Aorta (tissue), 5 donors: ENCODE data around the gene SRP68. TPM values are rescaled to one million over a fixed set of nuclear protein-coding genes. Genes with fewer than 3 reads are reported as not detected.
A peak's percentile ranks its signal among the peaks of the same experiment; 100 is the strongest.

Experiments
- ATAC-seq: fragments of 200-7000 bp; cut with Tn5 transposase; one replicate; pipeline ENCODE4 v1.9.1; 2022; ENCODE audit warnings: moderate library complexity; ENCODE audit not compliant: low FRiP score
- DNase-seq, 2 donors: peaks; one replicate each; pipeline ENCODE4 v3.0.0-alpha.2; 2020
- H3K27ac ChIP-seq, 2 donors: one replicate each; pipeline ENCODE4 v1.5.1; 2013; ENCODE audit warnings: low read length in 2 of 2, mild to moderate bottlenecking in 2 of 2, moderate library complexity in 2 of 2, control low read depth in 1 of 2, inconsistent platforms in 1 of 2, low read depth in 1 of 2
- H3K27me3 ChIP-seq, 2 donors: one replicate each; pipeline ENCODE4 v1.6.1; 2013; ENCODE audit warnings: control low read depth in 1 of 2, low read length in 1 of 2, mild to moderate bottlenecking in 1 of 2, moderate library complexity in 1 of 2; ENCODE audit not compliant: insufficient read depth in 2 of 2, control insufficient read depth in 1 of 2
- H3K36me3 ChIP-seq, 2 donors: one replicate each; pipeline ENCODE4 v1.6.1; 2013; ENCODE audit warnings: control low read depth in 1 of 2, low read length in 1 of 2, mild to moderate bottlenecking in 1 of 2; ENCODE audit not compliant: insufficient read depth in 2 of 2, control insufficient read depth in 1 of 2
- H3K4me1 ChIP-seq, 2 donors: one replicate each; pipeline ENCODE4 v1.6.1; 2013; ENCODE audit warnings: low read length in 2 of 2, control low read depth in 1 of 2, mild to moderate bottlenecking in 1 of 2, moderate library complexity in 1 of 2; ENCODE audit not compliant: insufficient read depth in 2 of 2, control insufficient read depth in 1 of 2
- H3K4me3 ChIP-seq, 2 donors: one replicate each; pipeline ENCODE4 v1.5.1; 2013; ENCODE audit warnings: low read length in 2 of 2, control low read depth in 1 of 2, mild to moderate bottlenecking in 1 of 2
- H3K9me3 ChIP-seq: one replicate; pipeline ENCODE4 v1.6.1; 2013; ENCODE audit warnings: mild to moderate bottlenecking, low read length; ENCODE audit not compliant: control insufficient read depth
- WGBS, 2 donors: extraction: QIAGEN DNeasy Blood & Tissue Kit; methylation state at CpG; one replicate each; pipeline ENCODE4 v1.1.7; 2013; 5-methylcytosine and 5-hydroxymethylcytosine counted together
- intact Hi-C, 2 donors: fragments of 100-400 bp; cut with DNase I; formaldehyde crosslinking; loops; one replicate each; pipeline versions ENCODE4 v1.14.2 to v1.15.0; 2022
- polyA plus RNA-seq, 2 donors: library from polyadenylated mRNA; stranded (reverse); fragments of 200-250 nt; gene quantifications; one replicate each; pipeline ENCODE4 v1.2.3, GENCODE V29; 2013
- total RNA-seq, 2 donors: library from RNA; stranded (reverse); fragmentation: NEBNext Ultra II Directional; extraction: Animal tissue kit (Norgen Biotek cat#: 25700); gene quantifications; one replicate each; pipeline ENCODE4 v1.2.1, GENCODE V29; 2021
- donor health status: healthy with polysubstance abuse.
- donor health status: Bipolar disorder and iron deficiency.
- donor health status: DM: no; HTN: no; CAD: no.
- donor health status: DM: no; HTN: no; CAD: no.
- donor health status: DM: yes; HTN: yes; CAD: no.

The SRP68 gene
- total and polyA plus RNA-seq, 4 donors, result 35.1 to 60.9 (median 49.7) TPM

DNA sequence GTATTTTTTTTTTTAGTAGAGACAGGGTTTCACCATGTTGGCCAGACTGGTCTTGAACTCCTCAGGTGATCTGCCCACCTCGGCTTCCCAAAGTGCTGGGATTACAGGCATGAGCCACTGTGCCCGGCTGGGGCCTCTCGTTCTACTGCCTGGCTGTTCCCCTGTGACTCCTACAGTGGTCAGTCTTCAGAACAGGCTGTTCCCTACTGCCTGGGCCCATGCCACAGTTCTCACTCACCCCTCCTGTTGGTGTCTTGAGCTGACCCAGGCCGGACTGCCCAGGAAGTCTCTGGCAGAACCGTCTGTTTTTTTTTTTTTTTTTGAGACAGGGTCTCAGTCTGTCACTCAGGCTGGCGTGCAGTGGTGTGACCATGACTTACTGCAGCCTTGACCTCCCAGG is 68.4 kb downstream of the SRP68 start:
- Histone ChIP-seq H3K4me1 (no peaks in the 10 kb centered on the region), H3K27me3 (no peaks in the 10 kb centered on the region), H3K36me3 (peaks cover 0 to 1% of the 10 kb centered on the region in 2 donors), H3K9me3 (no peaks in the 10 kb centered on the region), H3K27ac (no peak overlapping the region), H3K4me3 (no peak overlapping the region)
- no peak for ATAC-seq
- intact Hi-C loops, result loop anchor here (2.0 to 5.0 kb wide), 2 partner anchors 97 to 99 kb away; partner anchors contain the start of gene MRPL38 (in 1 of the 2)
- 46 to 81% methylated on average over 6 of the region's 6 CpGs for WGBS, 2 donors
- DNase-seq, result no peak

DNA sequence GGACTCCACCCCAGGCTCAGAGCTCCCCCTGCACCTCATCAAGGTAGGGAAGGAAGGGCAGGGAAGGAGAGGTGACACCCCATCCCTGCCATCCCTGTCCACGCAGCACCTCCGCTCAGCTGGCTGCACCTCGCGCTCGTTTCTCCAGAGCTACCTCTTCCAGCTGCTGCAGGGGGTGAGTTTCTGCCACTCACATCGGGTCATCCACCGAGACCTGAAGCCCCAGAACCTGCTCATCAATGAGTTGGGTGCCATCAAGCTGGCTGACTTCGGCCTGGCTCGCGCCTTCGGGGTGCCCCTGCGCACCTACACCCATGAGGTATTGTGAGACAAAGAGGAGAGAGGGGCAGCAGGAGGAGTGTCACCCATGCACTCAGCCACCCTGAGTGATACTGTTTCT is 70.2 kb downstream of the SRP68 start:
- no peak for ATAC-seq
- Histone ChIP-seq H3K27ac (no peak overlapping the region), H3K36me3 (peaks cover 0 to 1% of the 10 kb centered on the region in 2 donors), H3K9me3 (no peaks in the 10 kb centered on the region), H3K27me3 (no peaks in the 10 kb centered on the region), H3K4me3 (no peak overlapping the region), H3K4me1 (no peaks in the 10 kb centered on the region)
- DNase-seq, result no peak
- 95 to 96% methylated on average over 12 of the region's 12 CpGs for WGBS, 2 donors
- intact Hi-C loops, result loop anchor here in 1 of 2 donors (5.0 kb wide), 1 partner anchor 95 kb away; no protein-coding TSS in a partner anchor

DNA sequence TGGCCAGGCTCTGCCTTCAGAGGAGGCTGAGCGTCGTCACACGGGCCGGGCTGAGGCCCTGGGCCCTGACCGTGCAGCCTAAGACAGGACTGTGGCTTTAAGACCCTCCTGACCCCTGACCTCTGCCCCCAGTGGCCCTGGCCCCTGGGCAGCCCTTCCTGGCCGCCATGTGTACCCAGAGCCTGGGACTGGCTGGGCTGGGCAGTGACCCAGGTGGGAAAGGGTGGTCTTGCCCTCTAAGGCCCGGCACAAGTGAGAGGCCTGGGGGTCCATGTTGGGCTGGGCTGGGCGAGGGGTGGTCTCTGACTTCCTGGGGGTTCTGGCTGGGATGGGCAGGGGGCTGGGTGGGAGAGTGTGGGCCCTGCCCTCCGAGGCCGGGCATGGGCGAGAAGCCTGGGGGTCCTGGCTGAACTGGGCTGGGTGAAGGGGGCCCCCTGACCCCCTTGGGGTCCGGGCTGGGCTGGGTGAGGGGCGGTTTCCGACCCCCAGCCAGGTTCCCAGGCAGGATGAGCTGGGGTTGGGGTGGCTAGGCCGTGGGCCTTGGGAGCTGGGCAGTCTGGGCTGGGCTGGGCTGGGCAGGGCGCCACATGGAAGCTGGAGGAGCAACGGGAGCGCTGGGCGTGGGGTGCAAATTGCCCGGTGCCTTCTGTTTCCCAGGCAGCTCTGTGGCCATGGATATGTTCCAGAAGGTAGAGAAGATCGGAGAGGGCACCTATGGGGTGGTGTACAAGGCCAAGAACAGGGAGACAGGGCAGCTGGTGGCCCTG is 71.4 kb downstream of the SRP68 start, which contains the start of gene CDK3:
TSS of gene CDK3 (plus strand) at position 101 of the 767 bp plus-strand sequence. CDS start at position 672, 571 bp downstream.
- no peaks in the 10 kb centered on the region for H3K27me3 ChIP-seq
- no peak within 1 kb of the TSS for H3K27ac ChIP-seq
- ATAC-seq (no peak), DNase-seq (no peak)
- H3K4me1 ChIP-seq, result no peaks in the 10 kb centered on the region
- H3K9me3 ChIP-seq, result no peaks in the 10 kb centered on the region
- 82 to 88% methylated on average over 19 to 21 of the region's 21 CpGs for WGBS, 2 donors
- intact Hi-C loops, result loop anchor here in 1 of 2 donors (5.0 kb wide), 1 partner anchor 94 kb away; no protein-coding TSS in a partner anchor
- no peak within 1 kb of the TSS for H3K4me3 ChIP-seq
- H3K36me3 ChIP-seq, result peaks cover 0 to 1% of the 10 kb centered on the region in 2 donors

DNA sequence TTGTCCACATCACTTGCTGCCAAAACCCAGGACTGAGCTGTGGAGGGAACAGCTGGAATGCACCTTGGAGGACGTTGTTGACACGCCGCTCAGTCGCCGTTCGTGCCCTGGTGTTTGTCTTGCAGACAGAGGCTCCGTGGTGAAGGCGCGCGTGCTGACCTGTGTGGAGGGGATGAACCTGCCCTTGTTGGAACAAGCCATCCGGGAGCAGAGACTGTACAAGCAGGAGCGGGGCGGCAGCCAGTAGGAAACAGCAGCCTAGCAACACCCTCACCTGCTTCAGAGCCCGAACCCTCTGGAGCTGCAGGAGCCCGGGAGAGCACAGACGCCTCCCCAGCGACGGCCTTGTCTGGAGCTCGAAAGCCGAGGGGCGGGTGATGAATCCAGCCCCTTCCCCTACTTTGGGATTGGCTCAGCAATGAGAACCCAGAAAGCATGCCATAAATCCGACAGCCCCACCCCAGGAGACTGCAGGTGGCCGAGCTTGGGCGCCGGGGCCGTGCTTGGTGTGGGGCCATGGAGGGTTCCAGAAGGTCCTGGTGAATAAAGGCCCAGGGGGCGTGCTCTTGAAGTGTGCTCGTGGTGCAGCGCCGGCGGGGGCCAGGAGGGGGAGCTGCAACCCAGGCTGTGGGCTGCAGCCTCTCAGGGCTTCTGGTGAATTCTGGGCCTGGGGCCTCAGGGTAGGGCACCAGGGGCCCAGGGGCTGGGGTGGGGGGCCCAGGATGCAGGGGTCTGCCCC is 72.1 kb downstream of the SRP68 start:
- Histone ChIP-seq H3K27me3 (no peaks in the 10 kb centered on the region), H3K4me3 (no peak overlapping the region), H3K4me1 (no peaks in the 10 kb centered on the region), H3K9me3 (no peaks in the 10 kb centered on the region), H3K36me3 (peaks cover 0 to 1% of the 10 kb centered on the region in 2 donors), H3K27ac (no peak overlapping the region)
- intact Hi-C loops, result loop anchor here in 1 of 2 donors (5.0 kb wide), 1 partner anchor 93 kb away; no protein-coding TSS in a partner anchor
- WGBS, 2 donors, result 76 to 77% methylated on average over 31 of the region's 31 CpGs
- ATAC-seq, result no peak
- no peak for DNase-seq

DNA sequence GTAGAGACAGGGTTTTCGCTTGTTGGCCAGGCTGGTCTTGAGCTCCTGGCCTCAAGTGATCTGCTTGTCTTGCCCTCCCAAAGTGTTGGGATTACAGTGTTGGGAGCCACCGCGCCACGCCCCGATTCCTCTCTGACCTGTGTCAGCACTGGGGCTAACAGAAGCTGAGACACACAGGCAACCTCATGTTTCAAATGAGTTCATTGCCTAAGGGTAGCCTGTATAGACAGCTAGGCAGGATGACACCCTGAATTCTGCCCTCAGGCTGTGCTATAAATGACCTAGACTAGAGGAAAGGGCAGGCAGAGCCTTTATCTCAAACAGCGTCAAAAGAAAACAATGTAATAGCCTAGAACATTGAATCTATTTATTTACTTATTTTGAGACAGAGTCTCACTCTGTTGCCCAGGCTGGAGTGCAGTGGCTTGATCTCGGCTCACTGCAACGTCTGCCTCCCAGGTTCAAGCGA is 74.0 kb downstream of the SRP68 start:
- intact Hi-C loops, result no loop called here
- no peaks in the 10 kb centered on the region for H3K27me3 ChIP-seq
- H3K4me3 ChIP-seq, result no peak overlapping the region
- peaks cover 0 to 1% of the 10 kb centered on the region in 2 donors for H3K36me3 ChIP-seq
- H3K27ac ChIP-seq, result no peak overlapping the region
- DNase-seq (peak in 1 of 2 donors; percentile 12), ATAC-seq (no peak)
- no peaks in the 10 kb centered on the region for H3K4me1 ChIP-seq
- 90 to 91% methylated on average over 9 of the region's 9 CpGs for WGBS, 2 donors
- H3K9me3 ChIP-seq, result no peaks in the 10 kb centered on the region

DNA sequence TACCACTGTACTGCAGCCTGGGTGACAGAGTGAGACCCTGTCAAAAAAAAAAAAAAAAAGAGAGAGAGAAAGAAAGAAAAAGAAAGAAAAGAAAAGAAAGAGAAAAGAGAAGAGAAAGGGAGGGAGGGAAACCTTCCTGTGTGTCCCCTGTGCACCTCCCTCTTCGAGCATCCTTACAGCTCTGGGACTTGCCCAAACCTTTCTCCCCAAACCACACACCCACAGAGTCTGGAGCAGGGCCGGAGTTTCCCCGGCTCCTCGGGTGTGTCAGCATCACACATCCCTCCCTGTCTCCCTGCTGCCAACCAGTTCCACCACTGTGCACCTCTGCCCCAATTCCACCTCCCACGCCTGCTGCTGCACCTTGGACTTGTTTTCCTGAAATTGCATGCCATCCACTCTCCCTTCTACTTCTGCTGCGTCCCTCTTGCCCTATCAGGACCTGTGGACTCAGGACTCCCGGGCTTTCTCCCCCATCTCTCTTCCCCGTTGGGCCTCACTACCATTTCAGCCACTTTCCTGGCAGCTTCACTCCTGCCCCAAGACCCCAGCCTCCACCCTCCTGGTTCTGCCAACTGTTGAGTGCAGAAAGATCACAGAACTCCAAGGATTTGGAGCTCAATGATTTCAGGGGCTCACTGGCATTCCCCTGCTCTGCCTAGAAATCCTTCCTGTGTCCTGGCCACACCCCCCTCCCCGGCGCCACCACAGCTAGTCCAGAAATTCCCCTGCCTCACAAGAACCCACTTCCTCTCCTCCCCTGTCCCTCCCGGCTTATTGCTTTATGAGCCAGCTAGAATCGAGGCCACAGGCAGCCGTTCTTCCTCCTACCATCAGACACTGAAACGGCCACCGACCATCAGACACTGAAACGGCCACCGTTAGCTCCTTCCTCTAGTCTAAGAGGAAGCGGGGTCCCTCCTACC is 75.4 kb downstream of the SRP68 start:
- no peak for ATAC-seq
- intact Hi-C loops, result no loop called here

DNA sequence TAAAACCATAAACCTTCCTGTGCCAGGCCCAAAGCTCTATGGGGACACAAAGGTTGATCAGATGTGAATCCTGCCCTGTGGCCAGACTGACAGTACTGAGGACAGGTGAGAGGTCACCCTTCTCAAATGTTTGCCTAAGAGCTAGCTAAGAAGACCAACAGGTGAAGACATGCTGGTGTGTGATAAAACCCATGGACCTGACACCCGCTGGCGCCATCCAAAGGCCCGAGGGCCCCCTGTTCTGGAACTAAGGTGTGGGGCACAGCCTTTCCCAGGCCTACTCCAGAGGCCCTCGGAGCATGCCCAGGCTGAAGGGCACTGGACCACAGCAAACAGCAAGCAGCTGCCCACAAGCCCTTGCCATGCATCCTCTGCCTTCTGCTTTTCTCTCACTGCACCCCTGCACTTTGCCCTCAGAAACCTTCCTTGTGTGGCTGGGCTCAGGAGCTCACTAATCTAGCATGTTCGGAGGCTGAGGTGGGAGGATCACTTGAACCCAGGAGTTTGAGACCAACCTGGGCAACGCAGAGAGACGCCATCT is 76.9 kb downstream of the SRP68 start:
- Histone ChIP-seq H3K27me3 (no peaks in the 10 kb centered on the region), H3K9me3 (no peaks in the 10 kb centered on the region), H3K4me3 (no peak overlapping the region), H3K4me1 (no peaks in the 10 kb centered on the region), H3K36me3 (no peaks in the 10 kb centered on the region), H3K27ac (no peak overlapping the region)
- DNase-seq (peak; percentile 26 to 56), ATAC-seq (no peak)
- WGBS, 2 donors, result 95% methylated on average over 7 of the region's 7 CpGs
- intact Hi-C loops, result no loop called here

More for the DNA sequence above, 75.4 kb downstream of the SRP68 start:
- 62 to 66% methylated on average over 18 of the region's 18 CpGs for WGBS, 2 donors
- H3K4me3 ChIP-seq, result no peak overlapping the region
- no peaks in the 10 kb centered on the region for H3K36me3 ChIP-seq
- peak; percentile 71 to 75 for DNase-seq
- H3K27me3 ChIP-seq, result no peaks in the 10 kb centered on the region
- no peaks in the 10 kb centered on the region for H3K4me1 ChIP-seq
- no peak overlapping the region for H3K27ac ChIP-seq
- no peaks in the 10 kb centered on the region for H3K9me3 ChIP-seq
